ENCODE measurements around the gene APOBEC3B.
A peak's percentile ranks its signal among the peaks of the same experiment; 100 is the strongest.

Gene APOBEC3B

DNA sequence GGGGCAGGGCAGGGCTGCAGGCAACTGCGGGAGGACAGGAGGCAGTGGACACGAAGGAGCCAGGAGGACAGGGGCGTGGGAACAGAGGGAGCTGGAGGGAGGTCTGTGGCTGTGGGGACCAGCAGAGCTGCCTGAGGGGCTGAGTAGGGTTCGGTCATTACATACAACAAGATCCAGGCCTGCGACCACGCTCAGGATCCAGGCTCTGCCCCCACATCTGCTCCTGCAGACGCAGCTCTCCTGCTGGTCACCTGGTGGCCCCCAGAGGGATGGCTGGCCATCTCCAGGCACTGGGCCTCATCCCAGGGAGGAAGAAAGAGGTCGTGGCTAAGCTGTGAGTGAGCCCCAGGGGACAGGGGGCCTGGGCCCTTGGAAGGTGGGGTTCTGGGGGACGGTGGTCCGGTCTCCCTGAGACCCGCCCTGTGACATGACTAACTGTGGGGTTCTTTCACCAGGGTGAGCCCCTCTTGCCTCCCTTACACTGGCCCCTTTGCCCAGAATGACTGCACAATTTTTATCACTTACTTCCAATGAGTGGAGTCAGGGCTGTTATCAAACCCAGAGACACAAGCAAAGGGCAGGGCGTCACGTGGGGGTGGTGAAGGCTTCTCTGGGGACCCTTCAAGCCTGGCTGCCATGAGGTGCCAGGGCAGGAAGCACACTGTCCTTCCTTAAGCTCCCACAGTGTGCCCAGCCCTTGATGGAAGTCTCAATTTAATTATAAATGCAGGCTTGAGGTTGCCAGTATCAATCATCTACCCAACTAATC, 31.4 kb upstream of the APOBEC3B start:
- Histone ChIP-seq H3K36me3 (ENCODE audit: control insufficient read depth in 2 of 2, insufficient read depth in 2 of 2, low read length in 2 of 2) (no peaks in the 10 kb centered on the region), H3K27me3 (ENCODE audit: control insufficient read depth in 2 of 2, insufficient read depth in 2 of 2, low read length in 2 of 2) (peaks cover 0 to 2% of the 10 kb centered on the region in 2 donors), H3K9ac (ENCODE audit: low read depth in 1 of 2, low read length in 2 of 2) (peak overlapping the region; percentile 7 to 14), H3K4me1 (ENCODE audit: control insufficient read depth in 2 of 2, insufficient read depth in 2 of 2, low read length in 2 of 2) (peaks cover 34 to 37% of the 10 kb centered on the region in 2 donors), H3K27ac (ENCODE audit: low read depth in 2 of 2, low read length in 2 of 2) (peak overlapping the region; percentile 76 to 86), H3K4me3 (ENCODE audit: low read length in 2 of 2) (no peak overlapping the region), H3K9me3 (ENCODE audit: control insufficient read depth in 2 of 2, low read length in 2 of 2) (no peaks in the 10 kb centered on the region)

- Histone ChIP-seq H3K27ac (ENCODE audit: low read depth in 2 of 2, low read length in 2 of 2) (peak overlapping the region; percentile 76 to 86), H3K4me1 (ENCODE audit: control insufficient read depth in 2 of 2, insufficient read depth in 2 of 2, low read length in 2 of 2) (peaks cover 34 to 37% of the 10 kb centered on the region in 2 donors), H3K9me3 (ENCODE audit: control insufficient read depth in 2 of 2, low read length in 2 of 2) (no peaks in the 10 kb centered on the region), H3K36me3 (ENCODE audit: control insufficient read depth in 2 of 2, insufficient read depth in 2 of 2, low read length in 2 of 2) (no peaks in the 10 kb centered on the region), H3K27me3 (ENCODE audit: control insufficient read depth in 2 of 2, insufficient read depth in 2 of 2, low read length in 2 of 2) (peaks cover 0 to 2% of the 10 kb centered on the region in 2 donors), H3K9ac (ENCODE audit: low read depth in 1 of 2, low read length in 2 of 2) (peak overlapping the region in 1 of 2 donors; percentile 16), H3K4me3 (ENCODE audit: low read length in 2 of 2) (no peak overlapping the region)
Measured at GRCh38 chr22:38951734-38952133, 30.4 kb upstream of the APOBEC3B start.

DNA sequence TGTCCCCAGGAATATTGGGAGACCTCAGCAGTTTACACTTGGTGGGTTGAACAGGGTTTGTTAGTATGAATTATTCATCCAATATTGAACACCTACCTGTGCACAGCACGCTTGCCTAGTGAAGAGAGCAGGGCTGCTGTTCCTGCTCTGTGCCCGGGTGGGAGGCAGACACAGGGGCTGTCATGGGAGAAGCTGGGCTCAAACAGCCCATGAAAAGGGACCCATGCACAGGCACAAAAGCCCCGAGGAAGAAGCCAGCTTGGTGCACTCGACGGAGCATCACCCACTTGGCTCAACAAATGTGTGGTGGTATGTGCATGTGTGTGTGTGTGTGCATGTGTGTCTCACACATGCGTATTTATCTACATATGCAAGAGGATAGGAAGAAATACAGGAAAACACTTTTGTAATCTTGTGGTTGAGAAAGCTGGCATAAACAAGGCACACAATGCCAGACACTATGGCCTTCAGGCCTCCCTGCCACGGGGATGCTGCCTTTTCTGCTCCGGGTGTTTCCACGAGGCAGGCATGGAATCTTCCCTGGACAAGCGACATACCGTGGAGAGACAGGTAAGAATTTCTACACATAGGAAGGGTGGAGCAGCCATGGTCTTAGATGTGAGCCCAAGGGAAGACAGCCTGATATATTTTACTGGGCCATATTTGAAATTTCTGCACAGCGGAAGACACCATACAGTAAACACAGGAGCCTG, 29.7 kb upstream of the APOBEC3B start:
- Histone ChIP-seq H3K4me3 (ENCODE audit: low read length in 2 of 2) (no peak overlapping the region), H3K27me3 (ENCODE audit: control insufficient read depth in 2 of 2, insufficient read depth in 2 of 2, low read length in 2 of 2) (peaks cover 0 to 2% of the 10 kb centered on the region in 2 donors), H3K27ac (ENCODE audit: low read depth in 2 of 2, low read length in 2 of 2) (peak overlapping the region; percentile 76 to 86), H3K36me3 (ENCODE audit: control insufficient read depth in 2 of 2, insufficient read depth in 2 of 2, low read length in 2 of 2) (no peaks in the 10 kb centered on the region), H3K9ac (ENCODE audit: low read depth in 1 of 2, low read length in 2 of 2) (peak overlapping the region in 1 of 2 donors; percentile 16), H3K4me1 (ENCODE audit: control insufficient read depth in 2 of 2, insufficient read depth in 2 of 2, low read length in 2 of 2) (peaks cover 34 to 40% of the 10 kb centered on the region in 2 donors), H3K9me3 (ENCODE audit: control insufficient read depth in 2 of 2, low read length in 2 of 2) (no peaks in the 10 kb centered on the region)

GRCh38 chr22:38953091-38953490, 29.1 kb upstream of the APOBEC3B start:
- Histone ChIP-seq H3K9ac (ENCODE audit: low read depth in 1 of 2, low read length in 2 of 2) (peak overlapping the region in 1 of 2 donors; percentile 50), H3K36me3 (ENCODE audit: control insufficient read depth in 2 of 2, insufficient read depth in 2 of 2, low read length in 2 of 2) (no peaks in the 10 kb centered on the region), H3K9me3 (ENCODE audit: control insufficient read depth in 2 of 2, low read length in 2 of 2) (no peaks in the 10 kb centered on the region), H3K4me3 (ENCODE audit: low read length in 2 of 2) (no peak overlapping the region), H3K4me1 (ENCODE audit: control insufficient read depth in 2 of 2, insufficient read depth in 2 of 2, low read length in 2 of 2) (peaks cover 34 to 42% of the 10 kb centered on the region in 2 donors), H3K27me3 (ENCODE audit: control insufficient read depth in 2 of 2, insufficient read depth in 2 of 2, low read length in 2 of 2) (peaks cover 0 to 2% of the 10 kb centered on the region in 2 donors), H3K27ac (ENCODE audit: low read depth in 2 of 2, low read length in 2 of 2) (no peak overlapping the region)

DNA sequence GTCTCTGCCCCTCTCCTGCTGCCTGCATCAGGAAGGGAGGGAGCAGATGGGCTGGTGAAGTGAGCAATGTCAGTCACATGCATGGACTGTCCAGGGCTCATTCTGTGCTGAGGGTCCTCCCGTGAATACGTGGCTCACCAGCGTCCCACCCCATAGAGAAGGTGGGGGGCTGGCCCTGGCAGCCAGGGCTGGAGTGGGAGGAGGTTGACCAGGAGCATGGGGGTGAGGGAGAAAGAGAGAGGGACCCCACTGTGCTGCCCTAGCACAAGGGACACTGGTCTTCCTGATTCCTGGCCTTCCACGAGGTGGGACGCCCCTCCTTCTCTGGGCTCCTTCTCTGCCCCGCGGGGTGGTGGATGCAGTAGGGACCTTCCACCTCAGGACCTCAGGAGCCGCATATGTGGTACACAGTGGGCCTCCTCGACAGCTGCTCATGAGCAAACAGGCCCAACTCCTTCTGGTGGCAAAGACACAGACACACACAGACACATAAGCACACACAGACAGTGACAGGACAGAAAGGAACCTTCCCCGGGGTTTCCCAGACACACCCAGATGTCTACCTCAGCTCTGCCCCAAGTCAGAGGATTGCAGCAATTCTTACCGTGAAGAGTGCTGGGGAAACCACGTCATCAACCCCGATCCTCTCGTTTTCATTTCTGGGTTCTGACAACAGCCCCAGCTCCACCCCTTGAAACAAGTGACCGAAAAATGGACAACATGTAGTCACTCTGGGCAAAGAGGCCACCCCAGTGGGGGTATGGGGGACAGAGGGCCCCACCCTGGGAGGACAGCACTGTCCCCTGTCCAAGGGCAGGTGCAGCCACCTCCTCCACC, 28.4 kb upstream of the APOBEC3B start:
- no peaks in the 10 kb centered on the region for H3K27me3 ChIP-seq (ENCODE audit: control insufficient read depth in 2 of 2, insufficient read depth in 2 of 2, low read length in 2 of 2)
- no peaks in the 10 kb centered on the region for H3K9me3 ChIP-seq (ENCODE audit: control insufficient read depth in 2 of 2, low read length in 2 of 2)
- no peaks in the 10 kb centered on the region for H3K36me3 ChIP-seq (ENCODE audit: control insufficient read depth in 2 of 2, insufficient read depth in 2 of 2, low read length in 2 of 2)
- peak overlapping the region; percentile 71 to 75 for H3K27ac ChIP-seq (ENCODE audit: low read depth in 2 of 2, low read length in 2 of 2)
- peaks cover 34 to 42% of the 10 kb centered on the region in 2 donors for H3K4me1 ChIP-seq (ENCODE audit: control insufficient read depth in 2 of 2, insufficient read depth in 2 of 2, low read length in 2 of 2)
- peak overlapping the region; percentile 41 to 45 for H3K4me3 ChIP-seq (ENCODE audit: low read length in 2 of 2)
- H3K9ac ChIP-seq (ENCODE audit: low read depth in 1 of 2, low read length in 2 of 2): peak overlapping the region; percentile 47 to 50

DNA sequence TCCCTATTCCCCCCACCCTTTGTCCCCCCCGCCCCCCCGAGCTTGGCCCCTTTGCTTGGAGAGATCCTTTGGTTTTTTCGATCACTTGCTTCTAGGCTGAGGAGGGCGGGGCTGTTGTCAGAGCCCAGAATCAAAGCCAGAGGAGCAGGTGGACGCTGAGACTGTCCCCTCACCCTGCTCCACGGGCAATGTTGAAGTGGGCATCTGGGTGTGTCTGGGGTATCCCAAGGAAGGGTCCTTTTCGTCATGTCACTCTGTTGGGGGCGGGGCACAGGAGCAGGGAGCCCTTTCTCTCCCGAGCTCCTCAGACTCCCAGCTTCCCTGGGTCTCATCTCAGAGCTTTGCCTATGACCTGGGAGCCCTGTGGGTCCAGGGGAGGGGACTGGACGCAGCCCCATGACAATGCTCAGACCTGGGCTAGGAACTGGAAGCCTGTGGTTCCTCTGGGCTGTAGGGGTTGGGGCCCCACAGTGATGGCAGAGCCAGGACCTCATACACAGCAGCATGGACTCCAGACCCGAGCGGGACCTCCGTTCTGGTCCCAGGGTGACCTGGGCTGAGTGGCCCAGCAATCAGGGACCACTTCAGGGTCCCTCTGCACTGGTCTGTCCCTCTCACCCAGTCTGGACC, 27.6 kb upstream of the APOBEC3B start:
- Histone ChIP-seq H3K4me3 (ENCODE audit: low read length in 2 of 2) (no peak overlapping the region), H3K4me1 (ENCODE audit: control insufficient read depth in 2 of 2, insufficient read depth in 2 of 2, low read length in 2 of 2) (peaks cover 34 to 42% of the 10 kb centered on the region in 2 donors), H3K27ac (ENCODE audit: low read depth in 2 of 2, low read length in 2 of 2) (peak overlapping the region in 1 of 2 donors; percentile 75), H3K36me3 (ENCODE audit: control insufficient read depth in 2 of 2, insufficient read depth in 2 of 2, low read length in 2 of 2) (no peaks in the 10 kb centered on the region), H3K27me3 (ENCODE audit: control insufficient read depth in 2 of 2, insufficient read depth in 2 of 2, low read length in 2 of 2) (no peaks in the 10 kb centered on the region), H3K9me3 (ENCODE audit: control insufficient read depth in 2 of 2, low read length in 2 of 2) (no peaks in the 10 kb centered on the region), H3K9ac (ENCODE audit: low read depth in 1 of 2, low read length in 2 of 2) (no peak overlapping the region)

DNA sequence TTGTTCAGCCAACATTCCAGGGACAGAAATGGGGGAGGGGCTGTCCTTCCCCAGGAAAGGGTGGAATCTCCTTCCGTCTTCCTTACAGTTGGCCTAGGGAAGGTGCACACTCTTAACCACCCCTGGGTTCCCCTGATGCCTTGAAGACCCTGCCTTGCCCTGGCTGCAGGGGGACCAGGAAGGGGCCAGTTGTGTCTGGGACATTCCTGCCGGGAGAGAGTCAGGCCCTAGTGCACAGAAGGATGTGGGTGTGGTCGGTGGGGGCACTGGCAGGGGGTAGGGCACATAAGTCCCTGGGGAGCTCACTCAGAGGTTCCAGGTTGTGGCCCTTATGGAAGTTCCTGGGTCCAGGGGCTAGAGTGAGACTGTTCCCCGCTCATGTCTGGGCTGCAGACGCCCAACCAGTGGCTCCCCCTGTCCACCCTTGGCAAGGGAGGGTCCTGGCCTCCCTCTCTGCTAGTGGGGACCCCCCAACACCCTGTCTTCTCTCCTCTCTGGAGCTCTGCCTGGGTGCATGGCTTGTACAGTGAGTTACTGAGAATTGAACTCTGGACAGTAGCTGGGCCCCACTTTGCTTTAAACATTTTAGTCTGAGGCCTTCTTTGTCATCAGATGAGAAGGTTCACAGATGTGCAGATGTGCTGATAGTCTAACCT, 26.8 kb upstream of the APOBEC3B start:
- Histone ChIP-seq H3K9ac (ENCODE audit: low read depth in 1 of 2, low read length in 2 of 2) (no peak overlapping the region), H3K9me3 (ENCODE audit: control insufficient read depth in 2 of 2, low read length in 2 of 2) (no peaks in the 10 kb centered on the region), H3K27me3 (ENCODE audit: control insufficient read depth in 2 of 2, insufficient read depth in 2 of 2, low read length in 2 of 2) (no peaks in the 10 kb centered on the region), H3K36me3 (ENCODE audit: control insufficient read depth in 2 of 2, insufficient read depth in 2 of 2, low read length in 2 of 2) (no peaks in the 10 kb centered on the region), H3K27ac (ENCODE audit: low read depth in 2 of 2, low read length in 2 of 2) (no peak overlapping the region), H3K4me3 (ENCODE audit: low read length in 2 of 2) (no peak overlapping the region), H3K4me1 (ENCODE audit: control insufficient read depth in 2 of 2, insufficient read depth in 2 of 2, low read length in 2 of 2) (peaks cover 34% of the 10 kb centered on the region in 2 donors)

- Histone ChIP-seq H3K9me3 (ENCODE audit: control insufficient read depth in 2 of 2, low read length in 2 of 2) (no peaks in the 10 kb centered on the region), H3K4me1 (ENCODE audit: control insufficient read depth in 2 of 2, insufficient read depth in 2 of 2, low read length in 2 of 2) (peaks cover 29% of the 10 kb centered on the region in 2 donors), H3K36me3 (ENCODE audit: control insufficient read depth in 2 of 2, insufficient read depth in 2 of 2, low read length in 2 of 2) (no peaks in the 10 kb centered on the region), H3K4me3 (ENCODE audit: low read length in 2 of 2) (no peak overlapping the region), H3K27me3 (ENCODE audit: control insufficient read depth in 2 of 2, insufficient read depth in 2 of 2, low read length in 2 of 2) (no peaks in the 10 kb centered on the region), H3K9ac (ENCODE audit: low read depth in 1 of 2, low read length in 2 of 2) (no peak overlapping the region), H3K27ac (ENCODE audit: low read depth in 2 of 2, low read length in 2 of 2) (no peak overlapping the region)
Measured at GRCh38 chr22:38955926-38956325, 26.2 kb upstream of the APOBEC3B start.

- H3K4me3 ChIP-seq (ENCODE audit: low read length in 2 of 2): no peak overlapping the region
- H3K27me3 ChIP-seq (ENCODE audit: control insufficient read depth in 2 of 2, insufficient read depth in 2 of 2, low read length in 2 of 2): no peaks in the 10 kb centered on the region
- no peaks in the 10 kb centered on the region for H3K9me3 ChIP-seq (ENCODE audit: control insufficient read depth in 2 of 2, low read length in 2 of 2)
- no peak overlapping the region for H3K9ac ChIP-seq (ENCODE audit: low read depth in 1 of 2, low read length in 2 of 2)
- H3K27ac ChIP-seq (ENCODE audit: low read depth in 2 of 2, low read length in 2 of 2): no peak overlapping the region
- peaks cover 25 to 27% of the 10 kb centered on the region in 2 donors for H3K4me1 ChIP-seq (ENCODE audit: control insufficient read depth in 2 of 2, insufficient read depth in 2 of 2, low read length in 2 of 2)
- H3K36me3 ChIP-seq (ENCODE audit: control insufficient read depth in 2 of 2, insufficient read depth in 2 of 2, low read length in 2 of 2): no peaks in the 10 kb centered on the region
Measured at GRCh38 chr22:38956551-38956950, 25.6 kb upstream of the APOBEC3B start.

Data from mucosa of rectum (tissue), 2 donors.